Small intestine (tissue), 7 donors: Measurements from ENCODE around the gene EDN1. TPM values are rescaled to one million over a fixed set of nuclear protein-coding genes. Genes with fewer than 3 reads are reported as not detected.

Experiments used
- DNase-seq, 2 donors: peaks; one replicate each; pipeline versions ENCODE4 v3.0.0 to v3.0.0-alpha.2; 2013
- FAIRE-seq: peaks from 2 replicates; lab custom pipeline; 2012; peaks lifted over from hg19 to GRCh38; lab: Jason Lieb, UNC
- H3K27ac ChIP-seq, 3 donors: one replicate each; pipeline ENCODE4 v1.5.1; 2013; ENCODE audit warnings: low read length in 2 of 3, mild to moderate bottlenecking in 2 of 3, control low read depth in 1 of 3, inconsistent platforms in 1 of 3, low read depth in 1 of 3, moderate library complexity in 1 of 3
- H3K27me3 ChIP-seq, 3 donors: one replicate each; pipeline ENCODE4 v1.6.1; 2013; ENCODE audit warnings: low read length in 3 of 3, inconsistent platforms in 1 of 3; ENCODE audit not compliant: control insufficient read depth in 3 of 3, insufficient read depth in 3 of 3
- H3K36me3 ChIP-seq, 3 donors: one replicate each; pipeline ENCODE4 v1.6.1; 2013; ENCODE audit warnings: low read length in 3 of 3, inconsistent platforms in 1 of 3, low read depth in 1 of 3, mild to moderate bottlenecking in 1 of 3, moderate library complexity in 1 of 3; ENCODE audit not compliant: control insufficient read depth in 3 of 3, insufficient read depth in 2 of 3
- H3K4me1 ChIP-seq, 3 donors: one replicate each; pipeline ENCODE4 v1.6.1; 2013; ENCODE audit warnings: low read length in 2 of 3, inconsistent platforms in 1 of 3, low read depth in 1 of 3, mild to moderate bottlenecking in 1 of 3, moderate library complexity in 1 of 3; ENCODE audit not compliant: control insufficient read depth in 3 of 3, insufficient read depth in 2 of 3
- H3K4me3 ChIP-seq, 3 donors: one replicate each; pipeline ENCODE4 v1.5.1; 2013; ENCODE audit warnings: low read length in 3 of 3, control low read depth in 1 of 3, inconsistent platforms in 1 of 3, low read depth in 1 of 3, mild to moderate bottlenecking in 1 of 3, moderate library complexity in 1 of 3
- H3K9me3 ChIP-seq, 2 donors: one replicate each; pipeline ENCODE4 v1.6.1; 2013; ENCODE audit warnings: low read depth in 1 of 2, low read length in 1 of 2; ENCODE audit not compliant: control insufficient read depth in 2 of 2, insufficient read depth in 1 of 2
- WGBS, 3 donors: extraction: QIAGEN DNeasy Blood & Tissue Kit; methylation state at CpG; one replicate each; pipeline ENCODE4 v1.1.7; 2013; 5-methylcytosine and 5-hydroxymethylcytosine counted together
- polyA plus RNA-seq, 4 donors: library from polyadenylated mRNA; stranded (reverse) in 3 of 4; unstranded in 1 of 4; fragments of 200-250 nt in 3 of 4; fragments of 120-200 nt in 1 of 4; gene quantifications; one replicate each; pipeline versions ENCODE4 v1.2.1 to v1.2.3, GENCODE V29; 2013
- donor health status: healthy with polysubstance abuse.
- donor health status: control.
- donor health status: control.
- donor health status: Bipolar disorder and iron deficiency.
- donor health status: healthy.

EDN1 gene
- polyA plus RNA-seq, 4 donors = 7.3 to 28.5 (median 9.9) TPM

DNA sequence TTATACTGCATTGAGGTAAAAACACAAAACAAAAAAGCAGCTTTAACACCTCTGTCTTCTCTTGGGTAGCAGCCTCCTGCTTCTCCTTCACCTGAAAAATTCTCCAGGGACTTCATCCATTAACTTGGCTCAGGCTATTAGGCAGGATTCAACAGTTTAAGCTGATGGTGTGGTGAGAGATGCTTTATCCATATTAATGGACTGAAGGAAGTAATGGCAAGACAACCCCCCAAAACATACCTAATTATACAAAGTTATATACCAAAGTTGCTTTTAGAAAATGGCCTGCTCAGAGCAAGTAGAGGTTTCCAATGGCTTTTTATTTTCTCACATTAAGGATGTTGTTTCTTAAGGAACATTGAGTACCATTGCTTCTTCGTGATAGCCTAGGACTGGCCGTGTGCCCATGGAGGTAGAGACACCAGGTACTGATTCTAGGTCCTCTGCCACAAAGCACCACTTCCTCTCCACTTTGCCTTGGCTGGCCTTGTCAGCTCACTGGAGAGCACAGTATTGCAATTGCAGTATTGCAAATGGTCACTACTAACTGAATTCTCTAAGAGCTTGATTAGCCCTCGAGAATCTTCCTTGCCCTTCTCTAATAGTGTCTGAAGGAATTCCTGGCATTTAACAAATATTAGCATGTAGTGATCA, 7.3 kb downstream of the EDN1 start:
- no peak for FAIRE-seq
- H3K9me3 ChIP-seq = no peaks in the 10 kb centered on the region
- peaks cover 0 to 20% (median 2%) of the 10 kb centered on the region in 3 donors for H3K36me3 ChIP-seq
- H3K27ac ChIP-seq = peak overlapping the region in 1 of 3 donors; percentile 77
- peaks cover 0 to 29% (median 5%) of the 10 kb centered on the region in 3 donors for H3K4me1 ChIP-seq
- 83 to 89% (median 86%) methylated on average over 3 of the region's 3 CpGs for WGBS, 3 donors
- H3K27me3 ChIP-seq = no peaks in the 10 kb centered on the region
- H3K4me3 ChIP-seq = no peak overlapping the region
- no peak for DNase-seq

DNA sequence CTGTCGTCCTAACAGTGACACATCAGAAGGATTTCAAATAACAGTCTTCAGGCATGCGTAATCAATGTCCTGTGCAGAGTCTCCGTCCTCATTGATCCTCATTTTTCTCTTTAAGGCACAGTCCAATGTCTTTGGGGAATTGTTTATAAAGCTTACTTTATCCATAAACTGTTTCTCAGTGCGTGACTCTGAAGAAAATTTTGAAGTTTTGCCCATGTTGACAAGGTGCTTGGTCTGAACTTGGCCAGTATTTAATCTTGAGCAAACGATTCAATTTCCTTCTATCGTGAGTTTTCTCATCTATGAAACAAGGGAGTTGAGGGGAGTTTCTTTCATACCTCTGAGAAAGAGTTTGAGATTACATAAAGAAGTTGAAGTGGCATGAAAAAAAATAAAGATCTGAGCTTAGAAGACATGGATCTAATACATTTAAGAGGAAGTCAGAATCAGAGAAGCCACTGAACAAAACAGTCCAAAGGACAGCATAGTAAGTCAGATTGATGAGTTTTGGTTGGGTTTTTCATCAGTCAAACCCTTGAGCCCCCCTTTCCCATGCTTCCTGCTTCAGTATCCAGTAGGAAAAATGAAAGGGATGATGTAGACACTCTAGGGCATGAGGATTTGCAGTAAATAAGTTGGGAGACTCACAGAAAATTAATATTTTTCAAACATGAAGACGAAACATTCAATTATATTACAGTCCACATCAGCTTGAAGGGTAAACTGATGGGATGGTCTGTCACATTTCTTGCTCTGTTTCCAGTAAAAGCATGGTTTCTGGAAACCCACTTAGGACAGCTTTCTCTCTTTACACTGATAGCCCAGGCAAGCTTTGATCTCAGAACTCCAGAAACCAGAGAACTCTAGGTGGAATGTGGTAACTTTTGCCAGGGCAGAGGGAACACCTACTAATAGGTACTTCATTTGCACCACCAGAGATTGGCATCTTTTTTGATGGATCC, 8.1 kb downstream of the EDN1 start:
- Histone ChIP-seq H3K27ac (no peak overlapping the region), H3K4me3 (no peak overlapping the region), H3K27me3 (no peaks in the 10 kb centered on the region), H3K36me3 (peaks cover 0 to 15% (median 2%) of the 10 kb centered on the region in 3 donors), H3K4me1 (peaks cover 0 to 25% (median 5%) of the 10 kb centered on the region in 3 donors), H3K9me3 (no peaks in the 10 kb centered on the region)
- 83 to 85% (median 83%) methylated on average over 7 of the region's 7 CpGs for WGBS, 3 donors
- no peak for FAIRE-seq
- DNase-seq = no peak

DNA sequence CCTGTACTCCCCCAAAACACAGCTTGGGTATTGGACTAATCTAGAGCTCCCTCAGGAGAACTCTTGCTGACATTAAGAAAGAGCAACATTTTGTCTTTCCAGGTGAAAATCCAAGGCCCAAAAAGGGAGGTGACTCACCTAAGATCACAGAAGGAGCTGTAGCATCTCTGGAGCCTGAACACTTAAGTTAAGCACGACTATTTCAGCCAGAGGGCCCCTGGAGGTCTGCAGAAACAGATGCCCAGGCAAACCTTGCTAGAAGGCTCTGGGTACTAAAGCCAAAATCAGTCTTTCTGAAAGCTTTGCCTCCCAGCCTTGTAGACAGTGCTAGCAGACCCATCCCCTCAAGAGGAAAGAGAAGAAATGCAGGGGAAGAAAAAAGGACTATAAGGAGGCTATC, 8.8 kb downstream of the EDN1 start:
- peaks cover 0 to 14% (median 2%) of the 10 kb centered on the region in 3 donors for H3K36me3 ChIP-seq
- no peaks in the 10 kb centered on the region for H3K27me3 ChIP-seq
- H3K9me3 ChIP-seq = no peaks in the 10 kb centered on the region
- H3K4me1 ChIP-seq = peaks cover 0 to 20% (median 5%) of the 10 kb centered on the region in 3 donors
- FAIRE-seq (no peak), DNase-seq (no peak)
- no peak overlapping the region for H3K27ac ChIP-seq
- WGBS, 3 donors = 52 to 85% (median 69%) methylated on average over 1 of the region's 1 CpG
- no peak overlapping the region for H3K4me3 ChIP-seq

DNA sequence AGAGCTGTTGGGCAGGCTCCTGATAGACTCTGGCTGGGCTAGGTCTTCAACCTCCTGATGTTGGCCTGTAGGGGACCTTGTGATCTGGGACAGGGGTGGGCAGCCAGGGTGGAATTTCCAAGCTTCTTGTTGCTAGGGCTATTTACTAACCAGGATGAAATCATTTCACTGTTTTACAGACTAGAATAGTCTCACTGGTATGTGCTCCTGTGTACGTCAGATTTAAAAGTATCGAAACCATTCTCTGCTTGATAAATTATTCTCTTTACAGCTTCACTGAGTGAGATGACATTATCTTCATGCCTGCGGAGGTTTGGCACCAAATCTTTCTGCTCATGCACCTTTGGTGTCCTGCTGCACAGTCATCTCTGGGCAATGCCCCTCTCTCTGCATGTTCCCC, 10.9 kb downstream of the EDN1 start:
- Histone ChIP-seq H3K4me3 (no peak overlapping the region), H3K4me1 (peaks cover 0 to 2% (median 2%) of the 10 kb centered on the region in 3 donors), H3K27me3 (no peaks in the 10 kb centered on the region), H3K36me3 (peaks cover 0 to 8% (median 0%) of the 10 kb centered on the region in 3 donors), H3K27ac (no peak overlapping the region), H3K9me3 (no peaks in the 10 kb centered on the region)
- FAIRE-seq = no peak
- WGBS, 3 donors = 93 to 99% (median 96%) methylated on average over 3 of the region's 3 CpGs
- no peak for DNase-seq

DNA sequence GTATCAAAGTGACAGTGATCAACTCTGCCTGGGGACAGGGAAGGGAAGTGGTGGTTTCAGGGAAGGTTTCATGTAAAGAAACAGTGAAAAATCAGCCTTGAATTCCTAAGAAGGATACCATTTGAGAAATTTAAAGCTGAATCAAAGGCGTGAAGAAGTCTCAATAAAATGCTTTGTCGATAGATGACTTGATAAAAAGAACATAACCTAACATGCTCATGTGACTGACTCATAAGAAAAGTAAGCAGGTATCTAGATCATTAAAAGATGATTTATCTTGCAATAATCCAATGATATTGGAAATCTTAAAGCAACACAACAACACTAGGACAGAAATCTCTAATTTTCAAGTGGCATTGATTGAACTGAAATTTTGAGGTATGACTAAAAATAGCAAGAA, 14.3 kb downstream of the EDN1 start:
- FAIRE-seq = no peak
- no peak for DNase-seq
- Histone ChIP-seq H3K4me3 (no peak overlapping the region), H3K9me3 (peaks cover 0 to 3% of the 10 kb centered on the region in 2 donors), H3K27me3 (no peaks in the 10 kb centered on the region), H3K36me3 (no peaks in the 10 kb centered on the region), H3K4me1 (no peaks in the 10 kb centered on the region), H3K27ac (no peak overlapping the region)
- WGBS, 3 donors = 86 to 96% (median 91%) methylated on average over 2 of the region's 2 CpGs

DNA sequence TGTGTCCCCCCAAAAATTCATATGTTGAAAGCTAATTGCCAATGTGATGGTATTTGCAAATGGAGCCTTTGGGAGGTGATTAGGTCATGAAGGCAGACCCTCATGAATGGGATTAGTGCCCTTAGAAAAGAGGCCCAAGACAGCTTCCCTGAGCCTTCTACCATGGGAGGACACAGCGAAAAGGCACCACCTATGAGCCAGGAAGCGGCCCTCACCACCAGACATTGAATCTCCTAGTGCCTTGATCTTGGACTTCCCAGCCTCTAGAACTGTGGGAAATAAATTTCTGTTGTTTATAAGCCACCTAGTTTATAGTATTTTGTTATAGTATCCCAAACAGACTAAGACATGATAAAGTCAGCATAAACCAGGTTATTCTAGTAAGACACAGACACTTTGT, 18.9 kb downstream of the EDN1 start:
- no peak for DNase-seq
- Histone ChIP-seq H3K4me1 (no peaks in the 10 kb centered on the region), H3K27me3 (no peaks in the 10 kb centered on the region), H3K27ac (no peak overlapping the region), H3K9me3 (peaks cover 0 to 3% of the 10 kb centered on the region in 2 donors), H3K36me3 (no peaks in the 10 kb centered on the region), H3K4me3 (no peak overlapping the region)
- 92 to 95% (median 92%) methylated on average over 2 of the region's 2 CpGs for WGBS, 3 donors
- FAIRE-seq = no peak

DNA sequence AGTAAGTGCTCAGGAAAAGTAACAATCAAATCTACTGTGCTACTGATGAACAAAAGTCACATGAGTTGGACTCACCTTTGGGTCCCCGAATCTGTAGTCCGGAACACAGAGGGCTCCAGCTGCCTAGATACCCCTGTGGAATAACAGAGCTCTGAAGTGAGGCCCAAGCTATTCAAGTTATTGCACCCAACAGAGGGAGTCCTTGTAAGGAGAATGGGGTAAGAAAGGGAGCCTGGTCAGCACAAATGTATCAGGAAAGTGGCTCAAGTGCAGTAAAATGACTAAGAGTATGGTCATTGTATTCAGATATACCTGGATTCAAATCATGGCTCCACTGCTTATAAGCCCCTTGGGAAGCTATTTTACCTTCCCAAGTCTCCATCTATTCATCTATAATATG, 20.9 kb downstream of the EDN1 start:
- FAIRE-seq = no peak

DNA sequence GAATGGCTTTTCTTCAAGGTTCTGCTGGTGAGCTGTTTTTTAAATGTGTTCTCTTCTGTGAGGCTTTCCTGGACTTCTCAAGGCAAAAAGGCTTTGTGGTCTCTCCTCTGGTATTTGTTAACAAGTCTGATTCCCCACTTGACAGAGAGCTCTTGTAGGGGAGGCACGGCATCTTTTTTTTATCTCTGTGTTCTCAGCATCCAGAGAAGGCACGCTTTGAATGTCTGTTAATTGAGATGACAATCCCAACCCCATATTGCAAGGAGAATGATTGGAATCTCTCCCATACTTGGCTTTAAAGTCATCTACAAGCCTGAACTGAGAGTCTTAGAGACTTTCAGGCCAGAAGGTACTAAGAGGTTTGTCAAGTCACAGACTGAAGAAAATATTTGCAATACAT, 22.6 kb downstream of the EDN1 start:
- H3K27ac ChIP-seq = no peak overlapping the region
- FAIRE-seq (no peak), DNase-seq (no peak)
- H3K4me3 ChIP-seq = no peak overlapping the region
- WGBS, 3 donors = 70 to 86% (median 80%) methylated on average over 2 of the region's 2 CpGs
- H3K9me3 ChIP-seq = peaks cover 0 to 3% of the 10 kb centered on the region in 2 donors
- no peaks in the 10 kb centered on the region for H3K27me3 ChIP-seq
- no peaks in the 10 kb centered on the region for H3K4me1 ChIP-seq
- no peaks in the 10 kb centered on the region for H3K36me3 ChIP-seq

More for the DNA sequence above, 20.9 kb downstream of the EDN1 start:
- peak in 1 of 2 donors; percentile 46 for DNase-seq
- no peaks in the 10 kb centered on the region for H3K27me3 ChIP-seq
- H3K4me1 ChIP-seq = no peaks in the 10 kb centered on the region
- 95 to 100% (median 95%) methylated on average over 2 of the region's 2 CpGs for WGBS, 3 donors
- H3K27ac ChIP-seq = no peak overlapping the region
- no peaks in the 10 kb centered on the region for H3K36me3 ChIP-seq
- no peak overlapping the region for H3K4me3 ChIP-seq
- H3K9me3 ChIP-seq = peaks cover 0 to 3% of the 10 kb centered on the region in 2 donors
